SU-DHL-6 (cell line): ENCODE results near the gene PDE1A.

ENCODE experiments used
- CTCF ChIP-seq: fragments of 200-600 bp; sonication (generic); IDR thresholded peaks from one replicate; pipeline ENCODE4 v1.5.1; 2017; ENCODE audit warnings: antibody characterized with exemption, mild to moderate bottlenecking, low read length, moderate library complexity; ENCODE audit not compliant: insufficient read depth, poor library complexity, severe bottlenecking
- EZH2phosphoT487 ChIP-seq: fragments of 200-600 bp; sonication (generic), shearing (Covaris generic); conservative IDR thresholded peaks from 2 replicates; pipeline ENCODE4 v1.6.1; 2018; ENCODE audit warnings: mild to moderate bottlenecking, antibody characterized with exemption, low read length, moderate library complexity, mixed read lengths

GRCh38 chr2:182420669-182421068 lies 6.2 kb downstream of the PDE1A start:
- TF ChIP-seq CTCF: no peak
- no peak for TF ChIP-seq EZH2phosphoT487
